GM12865 (cell line): Measurements from ENCODE around the gene CPB1.

Experiments
- DNase-seq: peaks from one replicate; pipeline ENCODE4 v3.0.0; 2010; ENCODE audit warnings: low read depth
- H3K4me3 ChIP-seq: 2 replicates; pipeline ENCODE4 v1.5.1; 2011; ENCODE audit warnings: mild to moderate bottlenecking, low read depth, low read length, control low read depth
- TF ChIP-seq, protein P1 (sequence below): IDR thresholded peaks from 2 replicates; pipeline ENCODE4 v1.5.1; 2011; ENCODE audit warnings: low read length, control low read depth, low read depth, inconsistent platforms; ENCODE audit not compliant: insufficient read depth; ENCODE audit errors: missing control alignments

Gene CPB1

DNA sequence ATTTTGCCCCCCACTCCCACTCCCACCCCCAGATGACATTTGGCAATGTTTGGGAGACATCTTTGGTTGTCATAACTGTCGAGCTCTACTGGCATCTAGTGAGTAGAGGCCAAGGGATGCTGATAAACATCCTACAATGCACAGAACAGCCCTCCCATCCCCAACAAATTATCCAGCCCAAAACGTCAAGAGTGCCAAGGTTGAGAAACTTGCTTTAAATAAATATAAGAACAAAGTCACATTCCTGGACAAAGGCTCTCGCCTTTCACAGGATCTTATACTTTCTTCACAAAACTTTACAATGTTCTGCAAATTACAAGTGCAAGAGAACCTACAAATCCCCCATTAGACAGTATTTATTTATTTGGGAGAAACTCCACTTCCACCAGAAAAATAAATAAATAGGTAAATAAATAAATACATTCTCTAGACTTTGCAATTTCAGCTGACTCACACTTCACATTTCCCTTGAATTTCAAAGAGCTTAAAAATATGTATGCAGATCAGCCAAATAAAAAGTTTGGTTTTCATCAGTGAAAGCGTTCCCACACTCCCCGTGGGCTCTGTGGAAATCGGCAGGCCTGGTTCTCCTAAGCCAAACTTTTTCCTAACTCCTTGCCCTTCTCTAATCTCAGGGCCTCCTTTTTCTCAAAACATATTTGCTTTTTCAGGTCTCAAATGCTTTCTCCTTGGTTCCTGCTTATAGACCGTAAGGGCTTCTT is 24.8 kb downstream of the CPB1 start:
- no peak overlapping the region for H3K4me3 ChIP-seq
- DNase-seq: no peak
- TF ChIP-seq, protein P1, sequence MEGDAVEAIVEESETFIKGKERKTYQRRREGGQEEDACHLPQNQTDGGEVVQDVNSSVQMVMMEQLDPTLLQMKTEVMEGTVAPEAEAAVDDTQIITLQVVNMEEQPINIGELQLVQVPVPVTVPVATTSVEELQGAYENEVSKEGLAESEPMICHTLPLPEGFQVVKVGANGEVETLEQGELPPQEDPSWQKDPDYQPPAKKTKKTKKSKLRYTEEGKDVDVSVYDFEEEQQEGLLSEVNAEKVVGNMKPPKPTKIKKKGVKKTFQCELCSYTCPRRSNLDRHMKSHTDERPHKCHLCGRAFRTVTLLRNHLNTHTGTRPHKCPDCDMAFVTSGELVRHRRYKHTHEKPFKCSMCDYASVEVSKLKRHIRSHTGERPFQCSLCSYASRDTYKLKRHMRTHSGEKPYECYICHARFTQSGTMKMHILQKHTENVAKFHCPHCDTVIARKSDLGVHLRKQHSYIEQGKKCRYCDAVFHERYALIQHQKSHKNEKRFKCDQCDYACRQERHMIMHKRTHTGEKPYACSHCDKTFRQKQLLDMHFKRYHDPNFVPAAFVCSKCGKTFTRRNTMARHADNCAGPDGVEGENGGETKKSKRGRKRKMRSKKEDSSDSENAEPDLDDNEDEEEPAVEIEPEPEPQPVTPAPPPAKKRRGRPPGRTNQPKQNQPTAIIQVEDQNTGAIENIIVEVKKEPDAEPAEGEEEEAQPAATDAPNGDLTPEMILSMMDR: no peak

DNA sequence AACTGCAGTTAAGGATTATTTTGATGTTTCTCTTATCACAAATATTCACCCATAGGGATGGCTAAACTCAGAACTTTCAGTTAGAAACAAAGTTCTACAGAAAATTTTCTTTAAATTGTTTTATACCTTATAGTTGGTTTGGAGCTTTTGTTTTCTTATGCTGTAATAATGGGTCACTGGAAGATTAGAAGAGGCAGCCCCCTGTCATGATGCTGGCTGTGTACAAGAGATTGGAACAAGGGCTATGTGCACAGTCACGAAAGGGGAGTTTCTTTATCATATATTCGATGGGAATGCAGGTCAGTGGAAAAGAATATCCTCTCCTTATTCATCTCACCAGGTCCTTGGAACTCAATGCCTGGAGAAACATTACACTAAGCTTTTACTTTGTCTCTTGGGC is 25.5 kb downstream of the CPB1 start:
- no peak overlapping the region for H3K4me3 ChIP-seq
- TF ChIP-seq, protein P1: no peak
- no peak for DNase-seq

DNA sequence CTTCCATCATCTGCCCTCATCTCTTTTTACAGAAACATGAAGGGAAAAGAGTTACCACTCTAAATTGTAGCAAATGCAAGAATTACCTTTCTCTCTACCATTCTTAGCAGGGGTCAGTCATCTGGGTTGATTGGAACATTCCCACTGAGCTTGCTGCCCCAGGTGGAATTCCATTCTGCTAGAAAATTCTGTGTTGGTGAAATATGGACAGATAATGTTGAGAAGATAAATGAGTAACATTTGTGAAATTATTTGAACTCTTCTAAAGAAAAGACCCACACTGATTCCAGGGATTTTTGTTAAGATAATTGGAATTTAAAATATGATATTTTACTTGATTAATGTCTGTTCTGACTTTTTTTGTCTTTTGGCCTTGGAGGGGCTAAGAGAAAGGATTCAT is 26.4 kb downstream of the CPB1 start:
- no peak overlapping the region for H3K4me3 ChIP-seq
- DNase-seq: no peak
- TF ChIP-seq, protein P1: no peak

DNA sequence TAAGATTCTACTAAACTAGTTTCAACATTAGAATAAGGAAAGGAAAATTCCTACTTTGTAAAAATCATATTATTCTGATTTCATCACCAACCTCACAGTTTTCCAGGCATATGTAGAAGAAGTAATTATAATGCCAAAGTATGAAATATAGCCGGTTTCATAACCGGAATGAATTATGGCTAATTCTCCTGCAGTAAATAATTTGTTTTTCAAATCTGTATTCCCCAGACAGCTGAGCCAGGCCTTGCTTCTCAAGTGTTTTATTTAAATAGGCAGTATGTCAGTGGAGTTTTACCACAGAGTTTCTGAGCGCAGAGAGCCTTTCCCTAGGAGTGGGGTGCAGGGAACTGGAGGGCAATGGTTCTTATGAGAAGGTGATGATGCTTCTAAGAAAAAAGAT is 28.8 kb downstream of the CPB1 start:
- no peak overlapping the region for H3K4me3 ChIP-seq
- DNase-seq: no peak
- TF ChIP-seq, protein P1: no peak

DNA sequence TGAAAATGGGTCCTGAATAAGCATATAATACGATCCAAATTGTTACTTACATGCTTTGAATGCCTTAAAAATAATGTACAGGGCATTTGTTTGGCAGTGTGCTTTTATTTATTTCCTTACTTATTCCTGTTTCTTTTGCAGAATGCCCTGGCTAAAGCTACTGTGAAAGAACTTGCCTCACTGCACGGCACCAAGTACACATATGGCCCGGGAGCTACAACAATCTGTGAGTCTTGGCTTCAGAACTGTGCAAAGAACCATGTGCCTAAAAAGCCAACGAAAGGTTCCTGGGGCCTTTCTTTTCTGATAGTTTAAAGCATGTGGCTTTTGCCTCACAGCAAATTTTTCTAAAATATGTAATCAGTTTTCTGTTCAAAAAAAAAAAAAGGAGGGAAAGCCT is 29.7 kb downstream of the CPB1 start:
- H3K4me3 ChIP-seq: no peak overlapping the region
- DNase-seq: no peak
- TF ChIP-seq, protein P1: no peak

DNA sequence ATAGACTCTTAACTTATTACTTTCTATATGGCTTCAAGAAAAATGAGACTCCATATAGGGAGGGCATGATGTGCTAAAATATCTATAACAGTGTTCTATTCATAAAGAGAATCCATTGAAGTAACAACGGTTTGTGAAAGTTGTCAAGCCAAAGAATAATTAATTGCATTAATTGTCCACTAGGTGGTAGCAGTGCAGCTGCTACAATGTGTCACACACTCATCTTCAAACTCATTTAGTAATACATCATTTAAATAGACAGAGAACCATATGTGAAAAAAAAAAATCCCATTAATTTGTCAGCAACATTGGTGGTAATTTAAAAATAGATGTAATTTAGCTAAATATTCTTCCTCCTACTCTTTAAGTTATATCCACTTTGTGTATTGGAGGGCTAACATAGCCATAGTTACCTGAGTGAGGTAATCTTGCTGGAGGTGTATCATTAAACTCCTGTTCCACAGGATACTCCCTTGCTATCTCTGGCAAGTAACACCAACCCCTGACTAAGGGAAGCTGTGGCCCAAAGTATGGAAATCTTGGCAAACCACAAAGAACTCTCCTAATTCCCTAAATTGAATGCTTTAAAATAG is 33.8 kb downstream of the CPB1 start:
- no peak overlapping the region for H3K4me3 ChIP-seq
- DNase-seq: peak; percentile 55
- TF ChIP-seq, protein P1: peak; percentile 54

DNA sequence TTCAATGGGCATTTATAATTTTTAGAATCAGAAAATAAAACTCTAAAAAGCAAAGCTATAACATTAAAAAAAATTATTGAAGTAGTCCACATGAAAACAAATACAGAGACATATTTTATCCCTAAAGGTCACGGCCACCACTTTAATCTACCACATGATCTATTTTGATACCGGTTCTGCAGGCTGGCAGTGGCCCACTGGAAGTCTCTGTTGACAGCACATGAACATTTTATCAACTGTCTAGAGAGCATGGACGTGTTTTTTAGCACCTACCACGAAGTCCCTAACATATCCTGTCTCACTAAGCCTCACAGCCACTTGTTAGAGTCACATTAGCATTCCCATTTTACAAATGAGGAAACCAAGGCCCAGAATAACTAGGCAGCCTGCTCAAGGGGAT is 35.7 kb downstream of the CPB1 start:
- no peak overlapping the region for H3K4me3 ChIP-seq
- TF ChIP-seq, protein P1: no peak
- no peak for DNase-seq
